Prostate gland (tissue), 2 donors: ENCODE data around the gene RYK.

Experiments
- CTCF ChIP-seq, 4 experiments: fragments of 200-600 bp in 2 of 4; fragments of 450-650 bp in 2 of 4; sonication (generic) in 2 of 4; IDR thresholded peaks; 1 replicate in 3 of 4; 2 replicates in 1 of 4; pipeline ENCODE4 v1.5.1; 2016 to 2019; ENCODE audit warnings: antibody characterized with exemption in 4 of 4, mild to moderate bottlenecking in 2 of 4, moderate library complexity in 2 of 4
- POLR2A ChIP-seq: fragments of 450-650 bp; IDR thresholded peaks from one replicate; pipeline ENCODE4 v1.6.1; 2016; ENCODE audit warnings: antibody characterized with exemption, mild to moderate bottlenecking
- POLR2AphosphoS5 ChIP-seq: sonication (generic); formaldehyde crosslinking; IDR thresholded peaks from one replicate; pipeline ENCODE4 v1.6.1; 2017; ENCODE audit warnings: antibody characterized with exemption

- TF ChIP-seq CTCF (IDR thresholded peaks at IDR 0.05) (no peak), POLR2A (no peak), POLR2AphosphoS5 (no peak)
Measured at GRCh38 chr3:134252766-134253165, 2.1 kb upstream of the RYK start.
